UCSD-AML1 (cell line): ENCODE data around the gene RET.

Experiments used
- DNase-seq: peaks from one replicate; lab custom pipeline; 2025; ENCODE audit not compliant: unreplicated experiment; lab: John Stamatoyannopoulos, UW

Gene RET

DNA sequence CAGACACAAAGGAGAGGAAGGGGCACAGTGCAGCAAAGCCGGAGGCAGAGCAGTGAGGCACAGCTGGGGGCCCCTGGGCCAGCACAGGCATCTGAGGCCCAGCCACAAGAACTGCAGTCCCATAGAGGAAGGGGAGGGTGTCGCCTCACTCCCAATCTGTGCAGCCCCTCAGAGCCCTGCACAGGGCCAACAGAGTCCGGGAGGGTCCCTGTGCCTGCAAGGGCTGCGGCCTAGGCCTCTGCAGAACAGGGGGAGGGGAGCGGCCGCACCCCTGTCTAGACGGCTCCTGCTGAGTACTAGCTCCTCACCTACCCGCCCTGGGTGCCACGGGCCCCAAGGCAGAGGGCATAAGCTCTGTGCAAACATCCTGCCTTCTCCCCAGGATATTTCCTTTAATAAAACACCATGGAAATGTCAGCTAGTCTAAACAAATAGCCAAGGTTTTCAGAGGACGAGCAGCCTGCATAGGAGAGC lies 32.4 kb upstream of the RET start:
- no peak for DNase-seq

GRCh38 chr10:43044961-43045621 lies 31.8 kb upstream of the RET start:
- no peak for DNase-seq

DNA sequence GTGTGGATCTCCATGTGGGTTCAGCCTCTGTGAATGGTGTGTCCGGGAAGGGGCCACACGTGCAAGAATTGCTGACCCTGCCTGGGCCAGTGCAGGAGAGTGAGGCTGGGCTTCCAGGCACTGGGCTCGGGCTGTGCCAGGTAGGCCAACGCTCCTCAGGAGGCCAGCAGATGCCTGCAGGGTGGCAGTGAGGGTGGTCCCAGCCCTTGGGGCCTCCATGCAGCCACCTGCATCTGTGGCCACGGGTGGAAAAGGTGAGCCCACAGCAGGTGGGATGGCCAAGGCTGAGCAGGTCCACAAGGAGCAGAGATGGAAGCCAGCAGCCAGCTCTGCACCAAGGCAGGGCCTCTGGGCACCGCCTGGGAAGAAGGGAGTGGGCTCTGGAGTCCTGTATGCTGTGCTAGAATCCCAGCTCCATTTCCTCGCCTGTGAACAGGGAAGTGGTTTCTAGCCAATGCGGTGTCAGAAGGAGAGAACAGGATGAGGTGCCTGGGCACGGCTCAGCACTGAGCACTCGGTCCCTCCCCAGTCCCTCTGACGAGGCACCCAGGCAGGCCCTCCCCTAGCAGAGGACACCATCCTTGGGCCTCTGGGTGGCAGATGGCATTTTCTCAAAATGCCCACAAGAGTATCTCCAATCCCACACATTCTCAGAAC lies 31.1 kb upstream of the RET start:
- DNase-seq = no peak

- no peak for DNase-seq
These were observed 30.4 kb upstream of the RET start for GRCh38 chr10:43046288-43046991.

GRCh38 chr10:43047288-43047970 lies 29.4 kb upstream of the RET start:
- DNase-seq = no peak

GRCh38 chr10:43048301-43049051 lies 28.4 kb upstream of the RET start:
- no peak for DNase-seq

- DNase-seq = no peak
These were observed 27.8 kb upstream of the RET start for GRCh38 chr10:43049081-43049551.

- no peak for DNase-seq
These were observed 26.9 kb upstream of the RET start for GRCh38 chr10:43050011-43050410.

GRCh38 chr10:43053825-43054224 lies 23.0 kb upstream of the RET start:
- no peak for DNase-seq

DNA sequence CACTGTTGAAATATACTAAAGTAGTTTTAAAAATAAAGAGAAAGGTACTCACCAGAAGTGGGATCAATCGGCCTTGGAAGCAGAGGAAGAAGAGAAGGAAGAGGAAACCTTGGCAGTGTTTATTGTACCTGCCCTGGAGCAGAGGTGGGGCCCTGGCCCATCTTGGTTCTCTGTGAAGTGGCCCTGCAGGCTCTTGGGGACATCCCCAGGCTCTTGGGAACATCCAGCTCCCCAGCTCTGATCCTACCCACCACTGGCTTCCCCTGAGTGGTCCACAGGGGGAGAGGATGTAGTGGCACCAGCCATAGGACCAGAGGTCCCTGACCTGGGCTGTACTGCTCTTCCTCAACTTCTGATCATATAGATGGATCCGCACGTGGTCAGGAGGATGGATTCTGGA lies 22.3 kb upstream of the RET start:
- no peak for DNase-seq

- DNase-seq = no peak
These were observed 21.7 kb upstream of the RET start for GRCh38 chr10:43055217-43055616.

DNA sequence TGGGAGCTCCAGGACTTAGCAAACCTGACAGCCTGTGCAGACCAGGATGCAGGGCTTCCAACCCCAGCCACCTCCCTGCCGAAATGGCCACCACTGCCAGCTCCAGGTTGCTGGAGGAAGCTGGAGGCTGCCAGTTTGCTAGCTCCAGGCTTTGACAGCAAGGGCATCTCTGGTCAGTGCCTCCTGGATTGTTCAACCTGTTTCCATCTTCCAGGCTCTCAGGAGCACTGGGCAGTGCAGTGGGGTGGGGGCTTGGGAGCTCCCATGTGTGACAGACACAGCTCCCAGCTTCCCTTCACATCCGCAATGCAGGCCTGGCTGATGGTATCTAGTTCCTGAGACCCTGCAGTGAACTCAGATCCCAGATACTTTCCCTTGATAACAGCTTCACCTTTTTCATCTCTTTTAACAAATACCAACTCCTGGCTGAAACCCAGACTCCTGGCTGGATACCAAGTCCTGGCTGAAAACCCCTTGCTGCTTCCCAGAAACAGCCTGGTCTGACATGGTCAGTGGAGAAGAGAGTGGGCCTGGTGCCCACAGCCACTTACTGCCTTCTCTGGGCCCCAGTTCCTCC lies 20.8 kb upstream of the RET start:
- no peak for DNase-seq

DNA sequence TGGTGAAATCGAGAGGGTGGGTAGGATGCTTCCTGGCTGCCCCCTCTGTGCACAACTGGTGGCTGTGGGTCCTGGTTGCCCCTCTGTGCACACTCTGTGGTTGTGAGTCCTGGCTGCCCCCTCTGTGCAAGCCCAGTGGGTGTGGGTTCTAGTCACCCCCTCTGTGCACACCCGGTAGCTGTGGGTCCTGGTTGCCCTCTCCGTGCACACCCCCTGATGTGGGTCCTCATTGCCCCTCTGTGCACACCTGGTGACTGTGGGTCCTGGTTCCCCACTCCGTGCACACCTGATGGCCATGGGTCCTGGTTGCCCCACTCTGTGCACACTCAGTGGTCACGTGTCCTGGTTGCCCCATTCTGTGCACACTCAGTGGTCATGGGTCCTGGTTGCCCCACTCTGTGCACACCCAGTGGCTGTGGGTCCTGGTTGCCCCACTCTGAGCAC lies 20.3 kb upstream of the RET start:
- DNase-seq = no peak

GRCh38 chr10:43057231-43057711 lies 19.6 kb upstream of the RET start:
- no peak for DNase-seq

DNA sequence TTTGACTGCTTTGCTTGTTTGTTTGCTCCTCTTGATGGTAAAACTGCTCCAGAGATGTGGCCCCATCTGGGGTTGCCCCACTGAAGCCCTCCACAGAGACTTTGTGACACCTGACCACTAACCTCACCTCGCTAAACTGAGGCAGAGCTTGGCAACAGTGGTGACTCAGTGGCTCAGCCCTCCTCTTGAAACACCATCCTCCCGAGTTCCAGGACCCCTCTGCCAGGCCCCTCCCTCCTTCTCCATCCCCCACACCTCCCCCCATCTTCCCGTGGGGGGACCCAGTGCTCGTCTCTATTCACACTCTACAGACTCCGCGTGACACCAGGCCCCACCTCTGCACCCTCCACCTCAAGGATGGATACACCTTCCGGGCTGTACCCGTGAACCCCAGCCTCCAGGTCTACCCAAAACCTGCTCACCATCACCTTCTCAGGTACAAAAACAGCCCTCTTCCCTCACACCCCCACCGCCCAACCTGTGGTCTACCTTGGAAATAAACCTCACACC lies 19.0 kb upstream of the RET start:
- DNase-seq = no peak

- no peak for DNase-seq
These were observed 18.0 kb upstream of the RET start for GRCh38 chr10:43058716-43059335.

DNA sequence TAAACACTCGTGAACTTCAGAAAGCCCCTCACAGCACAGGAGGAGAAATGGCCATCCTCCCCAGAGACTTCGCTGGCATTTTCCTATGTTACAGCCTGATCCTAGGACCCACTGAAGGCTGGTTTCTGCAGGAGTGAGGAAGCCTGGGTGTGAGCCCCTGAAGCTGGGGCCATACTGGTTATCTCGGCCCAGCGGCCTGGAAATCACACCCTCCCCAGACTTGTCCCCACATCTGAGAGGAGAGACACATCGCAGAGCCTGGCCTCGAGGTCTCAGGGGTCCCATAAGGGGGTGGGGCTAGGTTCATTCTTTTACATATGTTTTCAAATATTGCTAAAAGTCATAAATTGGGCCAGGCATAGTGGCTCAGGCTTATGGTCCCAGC lies 17.5 kb upstream of the RET start:
- no peak for DNase-seq

- DNase-seq = no peak
These were observed 17.0 kb upstream of the RET start for GRCh38 chr10:43059828-43060227.

- DNase-seq = no peak
These were observed 16.6 kb upstream of the RET start for GRCh38 chr10:43060291-43060690.

GRCh38 chr10:43061331-43061730 lies 15.5 kb upstream of the RET start:
- no peak for DNase-seq
